H1 (cell line): Measurements from ENCODE around the gene HIC1. TPM values are rescaled to one million over a fixed set of nuclear protein-coding genes. Genes with fewer than 3 reads are reported as not detected.

Experiments
- CTCF ChIA-PET: fragments of 300-600 bp; sonication (Branson Sonifier 250); formaldehyde crosslinking; loops from one replicate; lab custom pipeline; 2021; ENCODE audit not compliant: partially characterized antibody; lab: Charles Lee
- POLR2A ChIA-PET: fragments of 300-600 bp; sonication (Branson Sonifier 250); formaldehyde crosslinking; loops from one replicate; lab custom pipeline; 2021; ENCODE audit warnings: inconsistent platforms; ENCODE audit not compliant: partially characterized antibody; lab: Charles Lee
- DNase-seq, 2 experiments: peaks; one replicate each; pipeline versions ENCODE4 v3.0.0 to v3.0.0-alpha.2; 2010 to 2022; ENCODE audit warnings: low spot score in 2 of 2, low read depth in 1 of 2, mixed read lengths in 1 of 2
- FAIRE-seq: peaks from 2 replicates; lab custom pipeline; 2011; peaks lifted over from hg19 to GRCh38; lab: Jason Lieb, UNC
- H2AFZ ChIP-seq: 2 replicates; pipeline ENCODE4 v1.8.1; 2012; ENCODE audit warnings: low read length, inconsistent platforms
- H2AK5ac ChIP-seq: 2 replicates; pipeline ENCODE4 v1.6.1; 2013; ENCODE audit warnings: low read depth, low read length
- H2BK120ac ChIP-seq: replicated peaks from 2 replicates; pipeline ENCODE3; 2013; ENCODE audit warnings: low read depth, low read length, inconsistent platforms
- H2BK12ac ChIP-seq: 2 replicates; pipeline ENCODE4 v1.6.1; 2013; ENCODE audit warnings: low read depth, low read length
- H2BK15ac ChIP-seq: 2 replicates; pipeline ENCODE4 v1.6.1; 2013; ENCODE audit warnings: low read length
- H2BK20ac ChIP-seq: 2 replicates; pipeline ENCODE4 v1.6.1; 2013; ENCODE audit warnings: low read length
- H2BK5ac ChIP-seq: 2 replicates; pipeline ENCODE4 v1.6.1; 2013; ENCODE audit warnings: low read depth, low read length
- H3K14ac ChIP-seq: 2 replicates; pipeline ENCODE4 v1.6.1; 2013; ENCODE audit warnings: inconsistent platforms; ENCODE audit not compliant: insufficient read length
- H3K18ac ChIP-seq: 2 replicates; pipeline ENCODE4 v1.6.1; 2013; ENCODE audit warnings: low read length; ENCODE audit errors: extremely low read depth
- H3K23ac ChIP-seq: 2 replicates; pipeline ENCODE4 v1.6.1; 2013; ENCODE audit warnings: inconsistent platforms; ENCODE audit not compliant: insufficient read length
- H3K23me2 ChIP-seq: 2 replicates; pipeline ENCODE4 v1.6.1; 2013; ENCODE audit warnings: low read depth, low read length
- H3K27ac ChIP-seq: 2 replicates; pipeline ENCODE4 v1.6.1; 2011; ENCODE audit warnings: low read depth, low read length, inconsistent platforms
- H3K27me3 ChIP-seq, 4 experiments: replicated peaks in 1 of 4; 1 replicate in 1 of 4; 2 replicates in 3 of 4; pipeline versions ENCODE4 v1.6.1 to v1.8.1; 2011 to 2013; ENCODE audit warnings: low read length in 3 of 4, mild to moderate bottlenecking in 3 of 4, inconsistent platforms in 2 of 4, mixed read lengths in 2 of 4, moderate library complexity in 1 of 4; ENCODE audit not compliant: control insufficient read depth in 3 of 4, insufficient read depth in 3 of 4; ENCODE audit errors: extremely low read depth in 1 of 4
- H3K36me3 ChIP-seq, 4 experiments: 2 replicates each; pipeline versions ENCODE4 v1.6.1 to v1.8.1; 2011 to 2013; ENCODE audit warnings: mild to moderate bottlenecking in 4 of 4, low read length in 3 of 4, moderate library complexity in 2 of 4, control low read depth in 1 of 4, inconsistent platforms in 1 of 4; ENCODE audit not compliant: insufficient read depth in 4 of 4, control insufficient read depth in 2 of 4
- H3K4ac ChIP-seq: replicated peaks from 2 replicates; pipeline ENCODE3; 2013; ENCODE audit warnings: low read length, low read depth, mixed read lengths, inconsistent platforms; ENCODE audit not compliant: insufficient read length
- H3K4me1 ChIP-seq, 4 experiments: replicated peaks in 1 of 4; 1 replicate in 1 of 4; 2 replicates in 3 of 4; pipeline versions ENCODE4 v1.6.1 to v1.8.1; 2011 to 2013; ENCODE audit warnings: low read length in 3 of 4, inconsistent platforms in 2 of 4, mixed read lengths in 1 of 4; ENCODE audit not compliant: insufficient read depth in 4 of 4, control insufficient read depth in 3 of 4
- H3K4me2 ChIP-seq, 2 experiments: 2 replicates each; pipeline versions ENCODE4 v1.6.1 to v1.8.1; 2011 to 2013; ENCODE audit warnings: low read depth in 2 of 2, low read length in 2 of 2, control low read depth in 1 of 2, inconsistent platforms in 1 of 2, mild to moderate bottlenecking in 1 of 2; ENCODE audit not compliant: insufficient read depth in 1 of 2
- H3K4me3 ChIP-seq, 4 experiments: fragments of 200-600, 300-600 bp in 1 of 4; sonication (generic), shearing (Covaris generic), sonication (Bioruptor Twin) in 1 of 4; 2 replicates each; pipeline versions ENCODE4 v1.5.1 to v1.8.1; 2011 to 2016; ENCODE audit warnings: low read length in 4 of 4, low read depth in 3 of 4, control low read depth in 2 of 4, inconsistent platforms in 2 of 4, mild to moderate bottlenecking in 2 of 4, mixed read lengths in 1 of 4, moderate library complexity in 1 of 4; ENCODE audit not compliant: insufficient read depth in 2 of 4; ENCODE audit errors: extremely low read depth in 1 of 4
- H3K56ac ChIP-seq: replicated peaks from 2 replicates; pipeline ENCODE3; 2013; ENCODE audit warnings: low read depth, mild to moderate bottlenecking, mixed read lengths, low read length, inconsistent platforms; ENCODE audit not compliant: insufficient read length
- H3K79me1 ChIP-seq: 2 replicates; pipeline ENCODE4 v1.6.1; 2013; ENCODE audit warnings: low read depth, low read length, control low read depth
- H3K79me2 ChIP-seq, 2 experiments: 2 replicates each; pipeline versions ENCODE4 v1.6.1 to v1.8.1; 2012 to 2013; ENCODE audit warnings: low read length in 2 of 2, mild to moderate bottlenecking in 2 of 2, inconsistent platforms in 1 of 2; ENCODE audit not compliant: insufficient read depth in 2 of 2, control insufficient read depth in 1 of 2
- H3K9ac ChIP-seq, 4 experiments: replicated peaks in 1 of 4; 1 replicate in 1 of 4; 2 replicates in 3 of 4; pipeline versions ENCODE4 v1.6.1 to v1.8.1; 2011 to 2013; ENCODE audit warnings: low read depth in 3 of 4, low read length in 3 of 4, control low read depth in 2 of 4, mild to moderate bottlenecking in 2 of 4, moderate library complexity in 2 of 4, inconsistent platforms in 1 of 4; ENCODE audit errors: extremely low read depth in 1 of 4
- H3K9me3 ChIP-seq, 2 experiments: 2 replicates each; pipeline versions ENCODE4 v1.6.1 to v1.8.1; 2012 to 2013; ENCODE audit warnings: mild to moderate bottlenecking in 2 of 2, moderate library complexity in 2 of 2, control low read depth in 1 of 2, inconsistent platforms in 1 of 2, low read depth in 1 of 2, low read length in 1 of 2, mixed read lengths in 1 of 2; ENCODE audit not compliant: insufficient read depth in 2 of 2
- H4K20me1 ChIP-seq, 2 experiments: replicated peaks in 1 of 2; 2 replicates each; pipeline versions ENCODE3 to v1.8.1; 2011 to 2013; ENCODE audit warnings: inconsistent platforms in 2 of 2, low read length in 2 of 2, mild to moderate bottlenecking in 1 of 2; ENCODE audit not compliant: insufficient read depth in 2 of 2, control insufficient read depth in 1 of 2
- H4K5ac ChIP-seq: 2 replicates; pipeline ENCODE4 v1.6.1; 2013; ENCODE audit warnings: low read length, low read depth, mixed read lengths, inconsistent platforms; ENCODE audit not compliant: insufficient read length
- H4K8ac ChIP-seq: 2 replicates; pipeline ENCODE4 v1.8.0; 2013; ENCODE audit warnings: mild to moderate bottlenecking, moderate library complexity, low read length, inconsistent platforms; ENCODE audit not compliant: insufficient read depth; ENCODE audit errors: extremely low read depth
- H4K91ac ChIP-seq: replicated peaks from 2 replicates; pipeline ENCODE3; 2013; ENCODE audit warnings: low read length, mixed read lengths, inconsistent platforms; ENCODE audit not compliant: insufficient read length
- EGR1 ChIP-seq: IDR thresholded peaks from 2 replicates; pipeline ENCODE4 v1.6.1; 2011; ENCODE audit warnings: low read depth, low read length, borderline replicate concordance
- JUND ChIP-seq: IDR thresholded peaks from 2 replicates; pipeline ENCODE4 v1.6.1; 2011; ENCODE audit warnings: mild to moderate bottlenecking, improper control_type of control experiment, low read length
- KDM1A ChIP-seq: fragments of 200-600, 300-600 bp; sonication (generic); IDR thresholded peaks from 2 replicates; pipeline ENCODE4 v1.7.1; 2016; ENCODE audit warnings: mild to moderate bottlenecking, low read length, borderline replicate concordance
- KDM4A ChIP-seq: IDR thresholded peaks from one replicate; pipeline ENCODE4 v1.7.1; 2012; ENCODE audit warnings: low read depth, mild to moderate bottlenecking, moderate library complexity, low read length, inconsistent platforms; ENCODE audit not compliant: severe bottlenecking
- RAD21 ChIP-seq, 2 experiments: IDR thresholded peaks in 1 of 2; conservative IDR thresholded peaks in 1 of 2; 2 replicates each; pipeline ENCODE4 v1.6.1; 2011; ENCODE audit warnings: low read depth in 2 of 2, low read length in 2 of 2, improper control_type of control experiment in 1 of 2, inconsistent platforms in 1 of 2, mild to moderate bottlenecking in 1 of 2, moderate library complexity in 1 of 2
- SAP30 ChIP-seq: fragments of 300-600 bp; sonication (generic); IDR thresholded peaks from 2 replicates; pipeline ENCODE4 v1.7.1; 2012; ENCODE audit warnings: low read length, moderate library complexity, mild to moderate bottlenecking, inconsistent platforms; ENCODE audit not compliant: insufficient read depth, insufficient replicate concordance
- SP2 ChIP-seq: IDR thresholded peaks from 2 replicates; pipeline ENCODE4 v1.6.1; 2012; ENCODE audit warnings: mild to moderate bottlenecking, low read length, inconsistent platforms
- SP4 ChIP-seq: IDR thresholded peaks from 2 replicates; pipeline ENCODE4 v1.6.1; 2012; ENCODE audit warnings: low read length, inconsistent platforms
- SUZ12 ChIP-seq: fragments of 200-600 bp; sonication (generic); IDR thresholded peaks from 2 replicates; pipeline ENCODE4 v1.6.1; 2012; ENCODE audit warnings: mild to moderate bottlenecking, inconsistent platforms, low read length, moderate library complexity, mixed read lengths
- WGBS, 2 experiments: shearing (Covaris generic) in 1 of 2; methylation state at CpG; one replicate each; pipeline versions ENCODE4 v1.1.6 to v1.1.7; 2013 to 2015; ENCODE audit warnings: low lambda C conversion rate in 2 of 2, mixed read lengths in 2 of 2, inconsistent platforms in 1 of 2, low coverage in 1 of 2, missing lambda C conversion rate in 1 of 2; ENCODE audit not compliant: insufficient replicate concordance in 2 of 2, insufficient coverage in 1 of 2, insufficient read length in 1 of 2; ENCODE audit errors: extremely low coverage in 1 of 2, missing lambda C conversion rate in 1 of 2; 5-methylcytosine and 5-hydroxymethylcytosine counted together
- polyA plus RNA-seq, 7 experiments: library from polyadenylated mRNA; depleted of rRNA in 3 of 7; stranded (reverse) in 5 of 7; unstranded in 2 of 7; fragments of >200 nt in 5 of 7; fragments of 200-250 nt in 2 of 7; gene quantifications; 1 replicate in 5 of 7; 2 replicates in 1 of 7; 4 replicates in 1 of 7; pipeline versions ENCODE4 v1.2.1 to v1.2.3, GENCODE V29; 2011 to 2013; ENCODE audit warnings: missing spikeins in 2 of 7, mixed read lengths in 2 of 7
- total RNA-seq: library from RNA; stranded (reverse); fragmentation: NEBNext Ultra II Directional; extraction: Animal tissue kit (Norgen Biotek cat#: 25700); gene quantifications from 2 replicates; pipeline ENCODE4 v1.2.1, GENCODE V29; 2021

HIC1 gene
- total and polyA plus RNA-seq, 2 of the 8 experiments (the other 6 are each of a cell fraction or from before 2014, with no cell fraction given) = 0.06 to 0.09 TPM

GRCh38 chr17:2053380-2054261 is 1.3 kb upstream of the HIC1 start:
- WGBS, 2 experiments = 19% methylated on average over 29 of the region's 84 CpGs; no CpG with 5 or more reads in 1 of the 2 experiments
- Histone ChIP-seq H3K79me1 (no peaks in the 10 kb centered on the region), H3K18ac (no peak overlapping the region)
- TF ChIP-seq JUND = peak; percentile 45; the same call in 1 of the 2 replicates
- no peak for TF ChIP-seq KDM1A
- TF ChIP-seq SP4 = 0 out of 2 replicates have a peak, but pooled peaks have one; percentile 30
- TF ChIP-seq EGR1 = no peak
- TF ChIP-seq SP2 = no peak
- peak; percentile 34 for TF ChIP-seq KDM4A
- no peak for TF ChIP-seq SAP30
- TF ChIP-seq RAD21 (IDR thresholded peaks at IDR 0.05 in 1 of 2, conservative IDR thresholded peaks at IDR 0.05 in 1 of 2; ENCODE audit: low read depth in 2 of 2, low read length in 2 of 2) = peak; percentile 62 to 74
- peak; percentile 65; the same call in 1 of the 2 replicates for TF ChIP-seq SUZ12

More at GRCh38 chr17:2053380-2054261, 1.3 kb upstream of the HIC1 start:
- H2BK5ac ChIP-seq = no peak overlapping the region
- no peak overlapping the region for H2BK12ac ChIP-seq
- no peak overlapping the region for H2AFZ ChIP-seq
- H3K4me1 ChIP-seq = peaks cover 0 to 23% (median 11%) of the 10 kb centered on the region in 4 experiments; a peak in 5 of 7 replicates
- ChIA-PET POLR2A (interaction anchor here (0.7 to 1.1 kb wide), 5 partner anchors 12 to 283 kb away, joined by 3 to 6 read pairs (median 3); partner anchors contain the start of genes OVCA2 and TSR1), CTCF (interaction anchor here (0.6 to 9.3 kb wide), 29 partner anchors 9 to 1796 kb away, joined by 3 to 122 read pairs (median 4); no protein-coding TSS in a partner anchor)
- peaks cover 17 to 25% of the 10 kb centered on the region in 2 experiments for H4K20me1 ChIP-seq
- no peak for FAIRE-seq
- peak overlapping the region; percentile 41; the same call in 1 of the 2 replicates for H4K8ac ChIP-seq
- H3K36me3 ChIP-seq = peaks cover 0 to 19% (median 0%) of the 10 kb centered on the region in 4 experiments; a peak in 1 of 8 replicates
- peaks cover 11% of the 10 kb centered on the region; the same call in 1 of the 2 replicates for H3K23me2 ChIP-seq
- no peak overlapping the region for H4K5ac ChIP-seq
- H2BK120ac ChIP-seq = no peak overlapping the region
- peaks cover 0 to 7% of the 10 kb centered on the region in 2 experiments; a peak in 1 of 4 replicates for H3K9me3 ChIP-seq
- H3K23ac ChIP-seq = no peak overlapping the region
- H2AK5ac ChIP-seq = no peak overlapping the region
- peaks cover 83 to 93% (median 92%) of the 10 kb centered on the region in 4 experiments for H3K27me3 ChIP-seq
- H3K14ac ChIP-seq = no peak overlapping the region
- no peak overlapping the region for H2BK20ac ChIP-seq
- peak overlapping the region; percentile 15 to 58 (median 42); a peak in 7 of 8 replicates for H3K4me3 ChIP-seq
- H3K4me2 ChIP-seq = peak overlapping the region; percentile 57 to 70
- no peak overlapping the region for H3K27ac ChIP-seq
- H3K4ac ChIP-seq = no peak overlapping the region
- no peaks in the 10 kb centered on the region for H3K79me2 ChIP-seq
- no peak overlapping the region for H3K9ac ChIP-seq
- H4K91ac ChIP-seq = no peak overlapping the region
- DNase-seq = peak in 1 of 2 experiments; percentile 89
- no peak overlapping the region for H3K56ac ChIP-seq
- H2BK15ac ChIP-seq = no peak overlapping the region
